Measurements from ENCODE around the gene TMEM229B. TPM values are rescaled to one million over a fixed set of nuclear protein-coding genes. Genes with fewer than 3 reads are reported as not detected.

Gene TMEM229B
- total RNA-seq, 2 donors from 2014 or later, result 2.1 to 4.1 TPM

GRCh38 chr14:67464377-67464776 lies 24.1 kb downstream of the TMEM229B start:
- no peaks in the 10 kb centered on the region for H3K9me3 ChIP-seq
- H3K4me1 ChIP-seq (ENCODE audit: control insufficient read depth in 1 of 2, low read depth in 2 of 2), result no peaks in the 10 kb centered on the region
- no peaks in the 10 kb centered on the region for H3K36me3 ChIP-seq
- H3K27me3 ChIP-seq (replicated peaks; ENCODE audit: insufficient read depth), result no peaks in the 10 kb centered on the region
- no peak overlapping the region for H3K4me3 ChIP-seq
- no peak for DNase-seq (ENCODE audit: low spot score)
- no peak for ATAC-seq (ENCODE audit: insufficient number of reproducible peaks, low FRiP score, low read depth)
- H3K27ac ChIP-seq, result no peak overlapping the region
- TF ChIP-seq CTCF (IDR thresholded peaks at IDR 0.05), result no peak

GRCh38 chr14:67463900-67464299 lies 24.6 kb downstream of the TMEM229B start:
- ATAC-seq (ENCODE audit: insufficient number of reproducible peaks, low FRiP score, low read depth) (no peak), DNase-seq (ENCODE audit: low spot score) (no peak)
- no peak overlapping the region for H3K4me3 ChIP-seq
- TF ChIP-seq CTCF (IDR thresholded peaks at IDR 0.05), result no peak
- H3K27ac ChIP-seq, result no peak overlapping the region
- no peaks in the 10 kb centered on the region for H3K9me3 ChIP-seq
- no peaks in the 10 kb centered on the region for H3K4me1 ChIP-seq (ENCODE audit: control insufficient read depth in 1 of 2, low read depth in 2 of 2)
- no peaks in the 10 kb centered on the region for H3K27me3 ChIP-seq (replicated peaks; ENCODE audit: insufficient read depth)
- no peaks in the 10 kb centered on the region for H3K36me3 ChIP-seq

- H3K27ac ChIP-seq, result no peak overlapping the region
- DNase-seq (ENCODE audit: low spot score) (no peak), ATAC-seq (ENCODE audit: insufficient number of reproducible peaks, low FRiP score, low read depth) (no peak)
- no peaks in the 10 kb centered on the region for H3K27me3 ChIP-seq (replicated peaks; ENCODE audit: insufficient read depth)
- H3K9me3 ChIP-seq, result no peaks in the 10 kb centered on the region
- H3K4me1 ChIP-seq (ENCODE audit: control insufficient read depth in 1 of 2, low read depth in 2 of 2), result no peaks in the 10 kb centered on the region
- H3K36me3 ChIP-seq, result no peaks in the 10 kb centered on the region
- no peak for TF ChIP-seq CTCF (IDR thresholded peaks at IDR 0.05)
- H3K4me3 ChIP-seq, result no peak overlapping the region
These were observed 26.5 kb downstream of the TMEM229B start for GRCh38 chr14:67461996-67462395.

GRCh38 chr14:67461341-67461985 lies 27.1 kb downstream of the TMEM229B start:
- Histone ChIP-seq H3K36me3 (no peaks in the 10 kb centered on the region), H3K4me3 (no peak overlapping the region), H3K4me1 (ENCODE audit: control insufficient read depth in 1 of 2, low read depth in 2 of 2) (no peaks in the 10 kb centered on the region), H3K9me3 (no peaks in the 10 kb centered on the region), H3K27me3 (replicated peaks; ENCODE audit: insufficient read depth) (no peaks in the 10 kb centered on the region), H3K27ac (no peak overlapping the region)
- TF ChIP-seq CTCF (IDR thresholded peaks at IDR 0.05), result no peak
- DNase-seq (ENCODE audit: low spot score), result no peak
- ATAC-seq (ENCODE audit: insufficient number of reproducible peaks, low FRiP score, low read depth), result no peak

GRCh38 chr14:67459336-67459735 lies 29.2 kb downstream of the TMEM229B start:
- Histone ChIP-seq H3K9me3 (no peaks in the 10 kb centered on the region), H3K4me1 (ENCODE audit: control insufficient read depth in 1 of 2, low read depth in 2 of 2) (no peaks in the 10 kb centered on the region), H3K4me3 (no peak overlapping the region), H3K36me3 (no peaks in the 10 kb centered on the region), H3K27ac (no peak overlapping the region), H3K27me3 (replicated peaks; ENCODE audit: insufficient read depth) (no peaks in the 10 kb centered on the region)
- DNase-seq (ENCODE audit: low spot score), result no peak
- TF ChIP-seq CTCF (IDR thresholded peaks at IDR 0.05), result no peak
- no peak for ATAC-seq (ENCODE audit: insufficient number of reproducible peaks, low FRiP score, low read depth)
